HepG2 (cell line): ENCODE measurements around the gene LHB. TPM values are rescaled to one million over a fixed set of nuclear protein-coding genes. Genes with fewer than 3 reads are reported as not detected.
A peak's percentile ranks its signal among the peaks of the same experiment; 100 is the strongest.

Source experiments
- ATAC-seq: fragments of 200-7000 bp; cut with Tn5 transposase; 3 replicates; pipeline ENCODE4 v1.9.1; 2020; ENCODE audit warnings: mild to moderate bottlenecking, moderate library complexity
- BruUV-seq: library from RNA; stranded (reverse); fragments of 400-500 nt; replicated peaks from 2 replicates; lab custom pipeline; 2021; lab: Mats Ljungman, UMichigan
- CTCF ChIA-PET: fragments of 300-600 bp; formaldehyde crosslinking; extraction: SDS; loops from one replicate; lab custom pipeline; 2021; ENCODE audit warnings: low total read pairs, inconsistent platforms, low intra/inter-chr PET ratio; lab: Yijun Ruan, JAX
- POLR2A ChIA-PET: fragments of 350-600 bp; sonication (Branson Sonifier 250); formaldehyde crosslinking; loops from one replicate; lab custom pipeline; 2020; ENCODE audit warnings: antibody characterized with exemption, inconsistent platforms; lab: Yijun Ruan, JAX
- DNase-seq: peaks from one replicate; pipeline ENCODE4 v3.0.0-alpha.2; 2015; ENCODE audit warnings: low spot score
- FAIRE-seq: peaks from 3 replicates; lab custom pipeline; 2011; peaks lifted over from hg19 to GRCh38; lab: Jason Lieb, UNC
- H2AFZ ChIP-seq: one replicate; pipeline ENCODE4 v1.6.1; 2011; ENCODE audit warnings: low read length, inconsistent platforms
- H3K27ac ChIP-seq: fragments of 300-600 bp; 3 replicates; pipeline ENCODE4 v1.8.0; 2011; ENCODE audit warnings: mixed run types, mild to moderate bottlenecking, mixed read lengths, low read length, inconsistent platforms; ENCODE audit not compliant: insufficient read depth; ENCODE audit errors: extremely low read length
- H3K27me3 ChIP-seq, 2 experiments: fragments of 200-600 bp in 1 of 2; 2 replicates in 1 of 2; 3 replicates in 1 of 2; pipeline versions ENCODE4 v1.6.0 to v1.8.0; 2011; ENCODE audit warnings: low read length in 2 of 2, mild to moderate bottlenecking in 2 of 2, moderate library complexity in 2 of 2, inconsistent platforms in 1 of 2; ENCODE audit not compliant: insufficient read depth in 2 of 2, control insufficient read depth in 1 of 2
- H3K36me3 ChIP-seq, 2 experiments: fragments of 200-600 bp in 1 of 2; replicated peaks in 1 of 2; 2 replicates in 1 of 2; 3 replicates in 1 of 2; pipeline versions ENCODE4 v1.5.1 to v1.8.0; 2011; ENCODE audit warnings: low read length in 2 of 2, inconsistent platforms in 1 of 2; ENCODE audit not compliant: insufficient read depth in 2 of 2, control insufficient read depth in 1 of 2
- H3K4me1 ChIP-seq: 2 replicates; pipeline ENCODE4 v1.5.1; 2012; ENCODE audit warnings: low read length, inconsistent platforms; ENCODE audit not compliant: insufficient read depth
- H3K4me2 ChIP-seq: 2 replicates; pipeline ENCODE4 v1.6.0; 2011; ENCODE audit warnings: low read depth, low read length, inconsistent platforms
- H3K4me3 ChIP-seq, 3 experiments: fragments of 200-600 bp in 1 of 3; sonication (generic), shearing (Covaris generic) in 1 of 3; replicated peaks in 1 of 3; 2 replicates each; pipeline ENCODE4 v1.5.1; 2011 to 2016; ENCODE audit warnings: low read length in 3 of 3, inconsistent platforms in 2 of 3, low read depth in 2 of 3, mild to moderate bottlenecking in 2 of 3, control low read depth in 1 of 3, mixed read lengths in 1 of 3; ENCODE audit not compliant: insufficient read depth in 1 of 3
- H3K79me2 ChIP-seq: one replicate; pipeline ENCODE4 v1.6.1; 2011; ENCODE audit warnings: low read length, inconsistent platforms; ENCODE audit not compliant: insufficient read depth
- H3K9ac ChIP-seq: 2 replicates; pipeline ENCODE4 v1.6.0; 2011; ENCODE audit warnings: mild to moderate bottlenecking, low read depth, low read length, inconsistent platforms; ENCODE audit not compliant: insufficient read depth
- H3K9me3 ChIP-seq: 2 replicates; pipeline ENCODE4 v1.5.1; 2012; ENCODE audit warnings: mild to moderate bottlenecking, low read length
- H4K20me1 ChIP-seq: 2 replicates; pipeline ENCODE4 v1.6.0; 2011; ENCODE audit warnings: inconsistent platforms, mild to moderate bottlenecking, low read length, moderate library complexity; ENCODE audit not compliant: insufficient read depth
- CTCF ChIP-seq: sonication (generic); formaldehyde crosslinking; IDR thresholded peaks from 2 replicates; pipeline ENCODE4 v1.5.0; 2020; ENCODE audit warnings: mild to moderate bottlenecking, missing genetic modification reagents, moderate library complexity
- KIAA2018 ChIP-seq: sonication (generic); formaldehyde crosslinking; IDR thresholded peaks from 2 replicates; pipeline ENCODE4 v1.5.0; 2020; ENCODE audit warnings: mild to moderate bottlenecking, missing genetic modification reagents, borderline replicate concordance
- RAD21 ChIP-seq: fragments of 450-650 bp; formaldehyde crosslinking; IDR thresholded peaks from 2 replicates; pipeline ENCODE4 v1.5.0; 2020; ENCODE audit warnings: mild to moderate bottlenecking
- RFXAP ChIP-seq: sonication (generic); formaldehyde crosslinking; IDR thresholded peaks from 2 replicates; pipeline ENCODE4 v1.4.0; 2020; ENCODE audit warnings: missing genetic modification reagents, borderline replicate concordance
- XRCC5 ChIP-seq: fragments of 200-400 bp; formaldehyde crosslinking; optimal IDR thresholded peaks from 2 replicates; pipeline ENCODE3; 2017; ENCODE audit warnings: mild to moderate bottlenecking, low read length
- ZNF687 ChIP-seq: sonication (generic); formaldehyde crosslinking; IDR thresholded peaks from 2 replicates; pipeline ENCODE4 v1.5.1; 2020; ENCODE audit warnings: mild to moderate bottlenecking, missing genetic modification reagents, moderate library complexity
- ZSCAN31 ChIP-seq: sonication (generic); formaldehyde crosslinking; IDR thresholded peaks from 2 replicates; pipeline ENCODE4 v1.5.0; 2020; ENCODE audit warnings: low read depth, mild to moderate bottlenecking, missing genetic modification reagents
- WGBS: methylation state at CpG from one replicate; pipeline ENCODE4 v1.1.6; 2017; ENCODE audit warnings: low lambda C conversion rate; 5-methylcytosine and 5-hydroxymethylcytosine counted together
- in situ Hi-C: cut with HindIII; loops from 2 replicates; pipeline ENCODE4 v1.10.0; 2017; ENCODE audit warnings: low pct_unique_long_range_greater_than_20kb; ENCODE audit not compliant: extremely low pct_ligation_motif_present
- intact Hi-C: fragments of 100-400 bp; cut with micrococcal nuclease; formaldehyde crosslinking; loops from one replicate; pipeline ENCODE4 v1.10.0; 2022; ENCODE audit not compliant: unreplicated experiment
- polyA plus RNA-seq, 8 experiments: library from polyadenylated mRNA; depleted of rRNA in 3 of 8; stranded (reverse) in 7 of 8; unstranded in 1 of 8; fragments of >200 nt; fragmentation: Illumina TruSeq in 4 of 8; extraction: Trizol in 4 of 8; gene quantifications; 2 replicates each; pipeline versions ENCODE4 v1.2.1 to v1.2.3, GENCODE V29; 2011 to 2016; ENCODE audit warnings: low read depth in 4 of 8, missing spikeins in 1 of 8, mixed read lengths in 1 of 8; ENCODE audit not compliant: insufficient read depth in 1 of 8
- total RNA-seq, 5 experiments: library from RNA; depleted of rRNA; stranded (reverse); fragments of >200 nt; fragmentation: Illumina TruSeq; extraction: Trizol; gene quantifications; 2 replicates each; pipeline ENCODE4 v1.2.3, GENCODE V29; 2016; ENCODE audit warnings: low read depth in 1 of 5

The LHB gene
- total and polyA plus RNA-seq, 2 of the 13 experiments (the other 11 are each of a cell fraction or from before 2014, with no cell fraction given), result not detected

- Histone ChIP-seq H3K4me1 (peaks cover 18% of the 10 kb centered on the region), H2AFZ (no peak overlapping the region), H3K27ac (no peak overlapping the region), H3K9me3 (no peaks in the 10 kb centered on the region), H3K27me3 (no peaks in the 10 kb centered on the region; a peak in 1 of 5 replicates), H3K9ac (no peak overlapping the region), H3K36me3 (peaks cover 3 to 14% of the 10 kb centered on the region in 2 experiments; a peak in 3 of 5 replicates), H3K4me2 (peak overlapping the region; percentile 33; the same call in 1 of the 2 replicates), H3K79me2 (peaks cover 32% of the 10 kb centered on the region), H4K20me1 (no peaks in the 10 kb centered on the region), H3K4me3 (no peak overlapping the region)
- no TSS peak for BruUV-seq
- intact Hi-C loops (no loop called here), in situ Hi-C loops (no loop called here)
- FAIRE-seq (no peak), ATAC-seq (peak; percentile 57), DNase-seq (peak; percentile 73)
- ChIA-PET POLR2A (interaction anchor here (0.6 kb wide), 1 partner anchor 10 kb away, joined by 3 read pairs; no protein-coding TSS in a partner anchor), CTCF (no interaction called here)
- 50% methylated on average over 4 of the region's 5 CpGs for WGBS
- peak; percentile 54; the same call in 1 of the 2 replicates for TF ChIP-seq ZSCAN31
- no peak for TF ChIP-seq RFXAP (CRISPR knock-in tag)
- TF ChIP-seq CTCF (CRISPR knock-in tag), result peak; percentile 78
- peak; percentile 59 for TF ChIP-seq XRCC5
- TF ChIP-seq RAD21 (CRISPR knock-in tag), result peak; percentile 43; the same call in 1 of the 2 replicates
- no peak for TF ChIP-seq KIAA2018 (CRISPR knock-in tag)
- peak; percentile 59 for TF ChIP-seq ZNF687 (CRISPR knock-in tag)
Observed at GRCh38 chr19:48997972-48998371, 18.9 kb downstream of the LHB start.
